IMR-90 (cell line): ENCODE results near the gene RNF227. TPM values are rescaled to one million over a fixed set of nuclear protein-coding genes. Genes with fewer than 3 reads are reported as not detected.

Experiments used
- ATAC-seq: fragments of 200-7000 bp; cut with Tn5 transposase; 2 replicates; pipeline ENCODE4 v1.9.1; 2020; ENCODE audit warnings: low read depth, mild to moderate bottlenecking, moderate library complexity
- BruUV-seq: library from RNA; stranded (reverse); fragments of 400-500 nt; replicated peaks from 2 replicates; lab custom pipeline; 2021; lab: Mats Ljungman, UMichigan
- CTCF ChIA-PET: fragments of 300-600 bp; formaldehyde crosslinking; extraction: SDS; loops from one replicate; lab custom pipeline; 2021; ENCODE audit warnings: antibody characterized with exemption; lab: Yijun Ruan, JAX
- POLR2A ChIA-PET: fragments of 300-600 bp; sonication (Branson Sonifier 250); formaldehyde crosslinking; loops from one replicate; lab custom pipeline; 2022; ENCODE audit warnings: antibody characterized with exemption; ENCODE audit not compliant: unreplicated experiment; lab: Charles Lee
- DNase-seq: peaks from one replicate; pipeline ENCODE4 v3.0.0; 2013
- H2AFZ ChIP-seq: replicated peaks from 2 replicates; pipeline ENCODE3; 2013; ENCODE audit warnings: low read length, mild to moderate bottlenecking; ENCODE audit not compliant: poor library complexity
- H2AK5ac ChIP-seq: 2 replicates; pipeline ENCODE4 v1.6.1; 2013; ENCODE audit warnings: low read depth, low read length, inconsistent platforms
- H2AK9ac ChIP-seq: replicated peaks from 2 replicates; pipeline ENCODE3; 2013; ENCODE audit warnings: mild to moderate bottlenecking, low read depth, low read length, moderate library complexity; ENCODE audit not compliant: poor library complexity
- H2BK120ac ChIP-seq: 2 replicates; pipeline ENCODE4 v1.6.1; 2013; ENCODE audit warnings: low read depth, low read length, inconsistent platforms
- H2BK15ac ChIP-seq: 3 replicates; pipeline ENCODE4 v1.6.1; 2013; ENCODE audit warnings: low read depth, low read length, inconsistent platforms
- H2BK20ac ChIP-seq: 2 replicates; pipeline ENCODE4 v1.6.1; 2013; ENCODE audit warnings: low read depth, mild to moderate bottlenecking, inconsistent platforms, low read length, moderate library complexity
- H2BK5ac ChIP-seq: 2 replicates; pipeline ENCODE4 v1.6.1; 2013; ENCODE audit warnings: mild to moderate bottlenecking, low read depth, low read length, inconsistent platforms; ENCODE audit not compliant: poor library complexity, severe bottlenecking
- H3K14ac ChIP-seq: replicated peaks from 2 replicates; pipeline ENCODE4 v1.6.1; 2013; ENCODE audit warnings: low read depth, low read length, inconsistent platforms
- H3K18ac ChIP-seq: 2 replicates; pipeline ENCODE4 v1.6.1; 2013; ENCODE audit warnings: low read depth, low read length, control low read depth
- H3K23ac ChIP-seq: 2 replicates; pipeline ENCODE4 v1.6.1; 2013; ENCODE audit warnings: low read depth, low read length, inconsistent platforms
- H3K27ac ChIP-seq: 2 replicates; pipeline ENCODE4 v1.5.1; 2013; ENCODE audit warnings: mild to moderate bottlenecking, control low read depth, low read length; ENCODE audit not compliant: insufficient read depth
- H3K27me3 ChIP-seq: 2 replicates; pipeline ENCODE4 v1.6.1; 2013; ENCODE audit warnings: low read length; ENCODE audit not compliant: control insufficient read depth, insufficient read depth
- H3K36me3 ChIP-seq: 2 replicates; pipeline ENCODE4 v1.6.1; 2013; ENCODE audit warnings: low read length, mixed read lengths; ENCODE audit not compliant: control insufficient read depth, insufficient read depth
- H3K4ac ChIP-seq: 2 replicates; pipeline ENCODE4 v1.6.1; 2013; ENCODE audit warnings: low read depth, low read length, inconsistent platforms
- H3K4me1 ChIP-seq: 2 replicates; pipeline ENCODE4 v1.6.1; 2013; ENCODE audit warnings: low read length, mixed read lengths; ENCODE audit not compliant: control insufficient read depth, insufficient read depth
- H3K4me2 ChIP-seq: 2 replicates; pipeline ENCODE4 v1.6.1; 2013; ENCODE audit warnings: low read depth, mild to moderate bottlenecking, control low read depth, low read length, moderate library complexity
- H3K4me3 ChIP-seq: 2 replicates; pipeline ENCODE4 v1.5.1; 2013; ENCODE audit warnings: low read depth, mild to moderate bottlenecking, control low read depth, low read length, moderate library complexity; ENCODE audit not compliant: insufficient read depth
- H3K56ac ChIP-seq: 2 replicates; pipeline ENCODE4 v1.6.1; 2013; ENCODE audit warnings: low read length, inconsistent platforms; ENCODE audit not compliant: insufficient read depth; ENCODE audit errors: extremely low read depth
- H3K79me1 ChIP-seq, 2 experiments: 2 replicates each; pipeline ENCODE4 v1.6.1; 2013; ENCODE audit warnings: low read length in 2 of 2, inconsistent platforms in 1 of 2, low read depth in 1 of 2
- H3K9ac ChIP-seq: 2 replicates; pipeline ENCODE4 v1.6.1; 2013; ENCODE audit warnings: low read depth, low read length, control low read depth
- H3K9me1 ChIP-seq: 2 replicates; pipeline ENCODE4 v1.6.1; 2013; ENCODE audit warnings: low read length, inconsistent platforms; ENCODE audit not compliant: insufficient read depth
- H3K9me3 ChIP-seq: 2 replicates; pipeline ENCODE4 v1.6.1; 2013; ENCODE audit warnings: low read length; ENCODE audit not compliant: control insufficient read depth, insufficient read depth
- H4K20me1 ChIP-seq: 2 replicates; pipeline ENCODE4 v1.6.1; 2013; ENCODE audit warnings: low read length, inconsistent platforms; ENCODE audit not compliant: insufficient read depth
- H4K5ac ChIP-seq: 2 replicates; pipeline ENCODE4 v1.6.1; 2013; ENCODE audit warnings: mild to moderate bottlenecking, low read depth, low read length, control low read depth
- H4K8ac ChIP-seq, 2 experiments: 2 replicates each; pipeline ENCODE4 v1.6.1; 2013; ENCODE audit warnings: low read depth in 2 of 2, low read length in 2 of 2, control low read depth in 1 of 2, inconsistent platforms in 1 of 2
- H4K91ac ChIP-seq: 2 replicates; pipeline ENCODE4 v1.6.1; 2013; ENCODE audit warnings: low read depth, low read length, inconsistent platforms; ENCODE audit not compliant: insufficient read depth
- CHD1 ChIP-seq: IDR thresholded peaks from 2 replicates; pipeline ENCODE4 v1.6.1; 2012; ENCODE audit warnings: low read depth, low read length, improper control_type of control experiment
- FOS ChIP-seq: fragments of 150-350 bp; IDR thresholded peaks from 2 replicates; pipeline ENCODE4 v1.6.1; 2016; ENCODE audit warnings: low read depth, low read length
- RAD21 ChIP-seq: IDR thresholded peaks from 2 replicates; pipeline ENCODE4 v1.6.1; 2012; ENCODE audit warnings: low read length, improper control_type of control experiment
- RCOR1 ChIP-seq: IDR thresholded peaks from 2 replicates; pipeline ENCODE4 v1.6.1; 2012; ENCODE audit warnings: mild to moderate bottlenecking, low read length, improper control_type of control experiment; ENCODE audit not compliant: insufficient replicate concordance
- WGBS, 2 experiments: methylation state at CpG; one replicate each; pipeline versions ENCODE4 v1.1.5 to v1.1.7; 2013; ENCODE audit warnings: missing lambda C conversion rate in 2 of 2; ENCODE audit not compliant: insufficient read length in 1 of 2; ENCODE audit errors: extremely low coverage in 2 of 2; 5-methylcytosine and 5-hydroxymethylcytosine counted together
- dilution Hi-C: fragments of 300-500 bp; cut with HindIII; formaldehyde crosslinking; loops from one replicate; pipeline ENCODE4 v1.14.3; 2018; ENCODE audit warnings: low sequenced_read_pairs; ENCODE audit not compliant: unreplicated experiment
- in situ Hi-C: fragments of 300-500 bp; cut with MboI; formaldehyde crosslinking; loops from 3 replicates; pipeline ENCODE4 v1.14.3; 2019; ENCODE audit warnings: low sequenced_read_pairs, inconsistent platforms, mixed read lengths
- intact Hi-C: fragments of 100-400 bp; cut with micrococcal nuclease; formaldehyde crosslinking; loops from 2 replicates; pipeline ENCODE4 v1.10.0; 2022
- polyA plus RNA-seq, 3 experiments: library from polyadenylated mRNA; depleted of rRNA; stranded (reverse); fragments of >200 nt; gene quantifications; 2 replicates each; pipeline ENCODE4 v1.2.3, GENCODE V29; 2012; ENCODE audit warnings: low replicate concordance in 1 of 3
- total RNA-seq: library from RNA; depleted of rRNA; stranded (reverse); fragments of >200 nt; gene quantifications from 2 replicates; pipeline ENCODE4 v1.2.3, GENCODE V29; 2012

Gene RNF227
- total and polyA plus RNA-seq, 2 of the 4 experiments (the other 2 are of a cell fraction), result 1.3 to 3.1 TPM

GRCh38 chr17:7894226-7894625 is 21.9 kb downstream of the RNF227 start:
- H3K27me3 ChIP-seq, result no peaks in the 10 kb centered on the region
- H4K8ac ChIP-seq, result no peak overlapping the region
- H3K4me3 ChIP-seq, result no peak overlapping the region
- no peak overlapping the region for H3K27ac ChIP-seq
- H3K4me2 ChIP-seq, result no peak overlapping the region
- no peak overlapping the region for H4K91ac ChIP-seq
- no peak overlapping the region for H4K5ac ChIP-seq
- H3K36me3 ChIP-seq, result peaks cover 60% of the 10 kb centered on the region
- dilution Hi-C loops (no loop called here), in situ Hi-C loops (no loop called here), intact Hi-C loops (no loop called here)
- ChIA-PET POLR2A (no interaction called here), CTCF (no interaction called here)
- H3K23ac ChIP-seq, result no peak overlapping the region
- H3K18ac ChIP-seq, result no peak overlapping the region
- no peak overlapping the region for H2BK120ac ChIP-seq
- TF ChIP-seq RAD21 (no peak), CHD1 (no peak), RCOR1 (no peak), FOS (no peak)
- H3K56ac ChIP-seq, result no peak overlapping the region
- DNase-seq, result no peak
- no peak overlapping the region for H2AK9ac ChIP-seq
- no peak overlapping the region for H2AK5ac ChIP-seq
- H2BK5ac ChIP-seq, result no peak overlapping the region
- peaks cover 8% of the 10 kb centered on the region for H4K20me1 ChIP-seq
- H2AFZ ChIP-seq, result no peak overlapping the region
- BruUV-seq, result TSS peak; percentile 79
- H3K4me1 ChIP-seq, result peaks cover 8% of the 10 kb centered on the region
- ATAC-seq, result no peak
- no peak overlapping the region for H2BK20ac ChIP-seq
- H3K14ac ChIP-seq, result no peak overlapping the region
- no peak overlapping the region for H3K4ac ChIP-seq
- 80% methylated on average over 1 of the region's 9 CpGs; no CpG with 5 or more reads in 1 of the 2 experiments for WGBS, 2 experiments
- H3K79me1 ChIP-seq, result peaks cover 4 to 47% of the 10 kb centered on the region in 2 experiments; a peak in 3 of 4 replicates
- no peak overlapping the region for H2BK15ac ChIP-seq
- no peaks in the 10 kb centered on the region for H3K9me3 ChIP-seq
- no peak overlapping the region for H3K9ac ChIP-seq
- peaks cover 7% of the 10 kb centered on the region; the same call in 1 of the 2 replicates for H3K9me1 ChIP-seq
